Measurements from ENCODE around the gene CD226.

GRCh38 chr18:69808399-69808798 is 139.3 kb downstream of the CD226 start:
- no peak for TF ChIP-seq MZF1 (tag by site-specific recombination; IDR thresholded peaks at IDR 0.05; ENCODE audit: borderline replicate concordance)
- TF ChIP-seq, protein P1, sequence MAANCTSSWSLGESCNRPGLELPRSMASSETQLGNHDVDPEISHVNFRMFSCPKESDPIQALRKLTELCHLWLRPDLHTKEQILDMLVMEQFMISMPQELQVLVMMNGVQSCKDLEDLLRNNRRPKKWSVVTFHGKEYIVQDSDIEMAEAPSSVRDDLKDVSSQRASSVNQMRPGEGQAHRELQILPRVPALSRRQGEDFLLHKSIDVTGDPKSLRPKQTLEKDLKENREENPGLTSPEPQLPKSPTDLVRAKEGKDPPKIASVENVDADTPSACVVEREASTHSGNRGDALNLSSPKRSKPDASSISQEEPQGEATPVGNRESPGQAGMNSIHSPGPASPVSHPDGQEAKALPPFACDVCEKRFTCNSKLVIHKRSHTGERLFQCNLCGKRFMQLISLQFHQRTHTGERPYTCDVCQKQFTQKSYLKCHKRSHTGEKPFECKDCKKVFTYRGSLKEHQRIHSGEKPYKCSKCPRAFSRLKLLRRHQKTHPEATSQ (tag by site-specific recombination; IDR thresholded peaks at IDR 0.05) = no peak
- TF ChIP-seq, protein P2, sequence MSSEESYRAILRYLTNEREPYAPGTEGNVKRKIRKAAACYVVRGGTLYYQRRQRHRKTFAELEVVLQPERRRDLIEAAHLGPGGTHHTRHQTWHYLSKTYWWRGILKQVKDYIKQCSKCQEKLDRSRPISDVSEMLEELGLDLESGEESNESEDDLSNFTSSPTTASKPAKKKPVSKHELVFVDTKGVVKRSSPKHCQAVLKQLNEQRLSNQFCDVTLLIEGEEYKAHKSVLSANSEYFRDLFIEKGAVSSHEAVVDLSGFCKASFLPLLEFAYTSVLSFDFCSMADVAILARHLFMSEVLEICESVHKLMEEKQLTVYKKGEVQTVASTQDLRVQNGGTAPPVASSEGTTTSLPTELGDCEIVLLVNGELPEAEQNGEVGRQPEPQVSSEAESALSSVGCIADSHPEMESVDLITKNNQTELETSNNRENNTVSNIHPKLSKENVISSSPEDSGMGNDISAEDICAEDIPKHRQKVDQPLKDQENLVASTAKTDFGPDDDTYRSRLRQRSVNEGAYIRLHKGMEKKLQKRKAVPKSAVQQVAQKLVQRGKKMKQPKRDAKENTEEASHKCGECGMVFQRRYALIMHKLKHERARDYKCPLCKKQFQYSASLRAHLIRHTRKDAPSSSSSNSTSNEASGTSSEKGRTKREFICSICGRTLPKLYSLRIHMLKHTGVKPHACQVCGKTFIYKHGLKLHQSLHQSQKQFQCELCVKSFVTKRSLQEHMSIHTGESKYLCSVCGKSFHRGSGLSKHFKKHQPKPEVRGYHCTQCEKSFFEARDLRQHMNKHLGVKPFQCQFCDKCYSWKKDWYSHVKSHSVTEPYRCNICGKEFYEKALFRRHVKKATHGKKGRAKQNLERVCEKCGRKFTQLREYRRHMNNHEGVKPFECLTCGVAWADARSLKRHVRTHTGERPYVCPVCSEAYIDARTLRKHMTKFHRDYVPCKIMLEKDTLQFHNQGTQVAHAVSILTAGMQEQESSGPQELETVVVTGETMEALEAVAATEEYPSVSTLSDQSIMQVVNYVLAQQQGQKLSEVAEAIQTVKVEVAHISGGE (tag by site-specific recombination; conservative IDR thresholded peaks at IDR 0.05; ENCODE audit: low read depth) = no peak
- no peak for TF ChIP-seq SP2 (tag by site-specific recombination; IDR thresholded peaks at IDR 0.05)
- TF ChIP-seq ZNF600 (tag by site-specific recombination; IDR thresholded peaks at IDR 0.05) = no peak
- no peak for TF ChIP-seq ZNF121 (tag by site-specific recombination; IDR thresholded peaks at IDR 0.05)
- TF ChIP-seq, protein P3, sequence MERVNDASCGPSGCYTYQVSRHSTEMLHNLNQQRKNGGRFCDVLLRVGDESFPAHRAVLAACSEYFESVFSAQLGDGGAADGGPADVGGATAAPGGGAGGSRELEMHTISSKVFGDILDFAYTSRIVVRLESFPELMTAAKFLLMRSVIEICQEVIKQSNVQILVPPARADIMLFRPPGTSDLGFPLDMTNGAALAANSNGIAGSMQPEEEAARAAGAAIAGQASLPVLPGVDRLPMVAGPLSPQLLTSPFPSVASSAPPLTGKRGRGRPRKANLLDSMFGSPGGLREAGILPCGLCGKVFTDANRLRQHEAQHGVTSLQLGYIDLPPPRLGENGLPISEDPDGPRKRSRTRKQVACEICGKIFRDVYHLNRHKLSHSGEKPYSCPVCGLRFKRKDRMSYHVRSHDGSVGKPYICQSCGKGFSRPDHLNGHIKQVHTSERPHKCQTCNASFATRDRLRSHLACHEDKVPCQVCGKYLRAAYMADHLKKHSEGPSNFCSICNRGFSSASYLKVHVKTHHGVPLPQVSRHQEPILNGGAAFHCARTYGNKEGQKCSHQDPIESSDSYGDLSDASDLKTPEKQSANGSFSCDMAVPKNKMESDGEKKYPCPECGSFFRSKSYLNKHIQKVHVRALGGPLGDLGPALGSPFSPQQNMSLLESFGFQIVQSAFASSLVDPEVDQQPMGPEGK (tag by site-specific recombination; IDR thresholded peaks at IDR 0.05) = no peak
- TF ChIP-seq, protein P4, sequence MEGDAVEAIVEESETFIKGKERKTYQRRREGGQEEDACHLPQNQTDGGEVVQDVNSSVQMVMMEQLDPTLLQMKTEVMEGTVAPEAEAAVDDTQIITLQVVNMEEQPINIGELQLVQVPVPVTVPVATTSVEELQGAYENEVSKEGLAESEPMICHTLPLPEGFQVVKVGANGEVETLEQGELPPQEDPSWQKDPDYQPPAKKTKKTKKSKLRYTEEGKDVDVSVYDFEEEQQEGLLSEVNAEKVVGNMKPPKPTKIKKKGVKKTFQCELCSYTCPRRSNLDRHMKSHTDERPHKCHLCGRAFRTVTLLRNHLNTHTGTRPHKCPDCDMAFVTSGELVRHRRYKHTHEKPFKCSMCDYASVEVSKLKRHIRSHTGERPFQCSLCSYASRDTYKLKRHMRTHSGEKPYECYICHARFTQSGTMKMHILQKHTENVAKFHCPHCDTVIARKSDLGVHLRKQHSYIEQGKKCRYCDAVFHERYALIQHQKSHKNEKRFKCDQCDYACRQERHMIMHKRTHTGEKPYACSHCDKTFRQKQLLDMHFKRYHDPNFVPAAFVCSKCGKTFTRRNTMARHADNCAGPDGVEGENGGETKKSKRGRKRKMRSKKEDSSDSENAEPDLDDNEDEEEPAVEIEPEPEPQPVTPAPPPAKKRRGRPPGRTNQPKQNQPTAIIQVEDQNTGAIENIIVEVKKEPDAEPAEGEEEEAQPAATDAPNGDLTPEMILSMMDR (tag by site-specific recombination; IDR thresholded peaks at IDR 0.05) = no peak
- no peak for TF ChIP-seq ZNF24 (tag by site-specific recombination; IDR thresholded peaks at IDR 0.05)
- TF ChIP-seq, protein P5, sequence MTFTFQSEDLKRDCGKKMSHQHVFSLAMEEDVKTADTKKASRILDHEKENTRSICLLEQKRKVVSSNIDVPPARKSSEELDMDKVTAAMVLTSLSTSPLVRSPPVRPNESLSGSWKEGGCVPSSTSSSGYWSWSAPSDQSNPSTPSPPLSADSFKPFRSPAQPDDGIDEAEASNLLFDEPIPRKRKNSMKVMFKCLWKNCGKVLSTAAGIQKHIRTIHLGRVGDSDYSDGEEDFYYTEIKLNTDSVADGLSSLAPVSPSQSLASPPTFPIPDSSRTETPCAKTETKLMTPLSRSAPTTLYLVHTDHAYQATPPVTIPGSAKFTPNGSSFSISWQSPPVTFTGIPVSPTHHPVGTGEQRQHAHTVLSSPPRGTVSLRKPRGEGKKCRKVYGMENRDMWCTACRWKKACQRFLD (tag by site-specific recombination; IDR thresholded peaks at IDR 0.05) = no peak
- no peak for TF ChIP-seq ZBTB1 (tag by site-specific recombination; IDR thresholded peaks at IDR 0.05)
- TF ChIP-seq ZFP41 (tag by site-specific recombination; IDR thresholded peaks at IDR 0.05; ENCODE audit: borderline replicate concordance) = no peak
- TF ChIP-seq, protein P6, sequence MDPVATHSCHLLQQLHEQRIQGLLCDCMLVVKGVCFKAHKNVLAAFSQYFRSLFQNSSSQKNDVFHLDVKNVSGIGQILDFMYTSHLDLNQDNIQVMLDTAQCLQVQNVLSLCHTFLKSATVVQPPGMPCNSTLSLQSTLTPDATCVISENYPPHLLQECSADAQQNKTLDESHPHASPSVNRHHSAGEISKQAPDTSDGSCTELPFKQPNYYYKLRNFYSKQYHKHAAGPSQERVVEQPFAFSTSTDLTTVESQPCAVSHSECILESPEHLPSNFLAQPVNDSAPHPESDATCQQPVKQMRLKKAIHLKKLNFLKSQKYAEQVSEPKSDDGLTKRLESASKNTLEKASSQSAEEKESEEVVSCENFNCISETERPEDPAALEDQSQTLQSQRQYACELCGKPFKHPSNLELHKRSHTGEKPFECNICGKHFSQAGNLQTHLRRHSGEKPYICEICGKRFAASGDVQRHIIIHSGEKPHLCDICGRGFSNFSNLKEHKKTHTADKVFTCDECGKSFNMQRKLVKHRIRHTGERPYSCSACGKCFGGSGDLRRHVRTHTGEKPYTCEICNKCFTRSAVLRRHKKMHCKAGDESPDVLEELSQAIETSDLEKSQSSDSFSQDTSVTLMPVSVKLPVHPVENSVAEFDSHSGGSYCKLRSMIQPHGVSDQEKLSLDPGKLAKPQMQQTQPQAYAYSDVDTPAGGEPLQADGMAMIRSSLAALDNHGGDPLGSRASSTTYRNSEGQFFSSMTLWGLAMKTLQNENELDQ (tag by site-specific recombination; IDR thresholded peaks at IDR 0.05; ENCODE audit: low read depth) = no peak
- no peak for TF ChIP-seq ZNF398 (tag by site-specific recombination; IDR thresholded peaks at IDR 0.05)

Measured in HEK293 (cell line).